K562 (cell line): ENCODE measurements around the gene HOXB1. TPM values are rescaled to one million over a fixed set of nuclear protein-coding genes. Genes with fewer than 3 reads are reported as not detected.

ENCODE experiments used
- ATAC-seq: fragments of 200-7000 bp; cut with Tn5 transposase; 3 replicates; pipeline ENCODE4 v1.9.1; 2020; ENCODE audit warnings: moderate library complexity
- BruUV-seq: library from RNA; stranded (reverse); fragments of 400-500 nt; replicated peaks from 2 replicates; lab custom pipeline; 2021; lab: Mats Ljungman, UMichigan
- CTCF ChIA-PET: fragments of 300-600 bp; formaldehyde crosslinking; extraction: SDS; loops from one replicate; lab custom pipeline; 2021; ENCODE audit warnings: low intra/inter-chr PET ratio; lab: Yijun Ruan, JAX
- POLR2A ChIA-PET: fragments of 300-600, 350-650 bp; sonication (Branson Sonifier 250); formaldehyde crosslinking; extraction: SDS; loops from one replicate; lab custom pipeline; 2021; ENCODE audit warnings: antibody characterized with exemption, inconsistent platforms; lab: Yijun Ruan, JAX
- DNase-seq, 4 experiments: peaks; one replicate each; pipeline versions ENCODE4 v3.0.0 to v3.0.0-alpha.2; 2011 to 2018; ENCODE audit warnings: low spot score in 3 of 4, mixed read lengths in 3 of 4; ENCODE audit errors: extremely low read depth in 1 of 4
- FAIRE-seq: peaks from 2 replicates; lab custom pipeline; 2011; peaks lifted over from hg19 to GRCh38; lab: Jason Lieb, UNC
- H2AFZ ChIP-seq: 2 replicates; pipeline ENCODE4 v1.6.0; 2011; ENCODE audit warnings: low read depth, low read length, control low read depth, inconsistent platforms
- H3K27ac ChIP-seq: fragments of 200-600 bp; 3 replicates; pipeline ENCODE4 v1.8.0; 2011; ENCODE audit warnings: low read depth, mild to moderate bottlenecking, control low read depth, inconsistent platforms, low read length, moderate library complexity, mixed read lengths; ENCODE audit errors: extremely low read depth
- H3K27me3 ChIP-seq, 2 experiments: fragments of 300-600 bp in 1 of 2; 2 replicates in 1 of 2; 3 replicates in 1 of 2; pipeline versions ENCODE4 v1.6.0 to v1.8.0; 2011; ENCODE audit warnings: inconsistent platforms in 2 of 2, low read length in 2 of 2, mild to moderate bottlenecking in 1 of 2, mixed read lengths in 1 of 2, moderate library complexity in 1 of 2; ENCODE audit not compliant: control insufficient read depth in 2 of 2, insufficient read depth in 2 of 2
- H3K36me3 ChIP-seq: fragments of 300-600 bp; 3 replicates; pipeline ENCODE4 v1.8.0; 2011; ENCODE audit warnings: mild to moderate bottlenecking, low read length, inconsistent platforms; ENCODE audit not compliant: control insufficient read depth, insufficient read depth
- H3K4me1 ChIP-seq, 2 experiments: fragments of 200-600 bp in 1 of 2; replicated peaks in 1 of 2; 2 replicates in 1 of 2; 3 replicates in 1 of 2; pipeline versions ENCODE4 v1.5.1 to v1.8.0; 2011; ENCODE audit warnings: inconsistent platforms in 2 of 2, low read length in 2 of 2, mild to moderate bottlenecking in 1 of 2, mixed read lengths in 1 of 2, moderate library complexity in 1 of 2; ENCODE audit not compliant: control insufficient read depth in 2 of 2, insufficient read depth in 2 of 2
- H3K4me2 ChIP-seq: 2 replicates; pipeline ENCODE4 v1.6.1; 2011; ENCODE audit warnings: low read length, control low read depth, inconsistent platforms, mixed read lengths; ENCODE audit not compliant: insufficient read depth
- H3K4me3 ChIP-seq: fragments of 200-600 bp; sonication (generic), shearing (Covaris generic); 2 replicates; pipeline ENCODE4 v1.5.1; 2016; ENCODE audit warnings: control low read depth, inconsistent platforms
- H3K79me2 ChIP-seq: fragments of 200-600 bp; 3 replicates; pipeline ENCODE4 v1.8.0; 2011; ENCODE audit warnings: low read length, inconsistent platforms; ENCODE audit not compliant: control insufficient read depth, insufficient read depth
- H3K9ac ChIP-seq, 2 experiments: 2 replicates each; pipeline versions ENCODE4 v1.6.0 to v1.6.1; 2011; ENCODE audit warnings: low read depth in 2 of 2, low read length in 2 of 2, control low read depth in 1 of 2, inconsistent platforms in 1 of 2, mild to moderate bottlenecking in 1 of 2, mixed read lengths in 1 of 2; ENCODE audit not compliant: insufficient read depth in 1 of 2
- H3K9me1 ChIP-seq: one replicate; pipeline ENCODE4 v1.6.0; 2011; ENCODE audit warnings: inconsistent platforms, mild to moderate bottlenecking, low read length, moderate library complexity; ENCODE audit not compliant: control insufficient read depth, insufficient read depth
- H3K9me3 ChIP-seq: replicated peaks from 2 replicates; pipeline ENCODE4 v1.5.1; 2011; ENCODE audit warnings: low read depth, low read length, inconsistent platforms; ENCODE audit not compliant: control insufficient read depth, insufficient read depth
- H4K20me1 ChIP-seq: replicated peaks from 2 replicates; pipeline ENCODE4 v1.6.1; 2011; ENCODE audit warnings: low read length, inconsistent platforms, mixed read lengths; ENCODE audit not compliant: control insufficient read depth, insufficient read depth
- CTCF ChIP-seq, 3 experiments: IDR thresholded peaks in 2 of 3; conservative IDR thresholded peaks in 1 of 3; 2 replicates each; pipeline ENCODE4 v1.5.1; 2011 to 2012; ENCODE audit warnings: low read length in 3 of 3, mild to moderate bottlenecking in 3 of 3, control low read depth in 2 of 3, improper control_type of control experiment in 1 of 3, inconsistent platforms in 1 of 3, low read depth in 1 of 3, mixed read lengths in 1 of 3, moderate library complexity in 1 of 3; ENCODE audit not compliant: insufficient read depth in 2 of 3
- SRSF3 ChIP-seq: fragments of 200-400 bp; formaldehyde crosslinking; IDR thresholded peaks from 2 replicates; pipeline ENCODE4 v1.6.1; 2016; ENCODE audit warnings: mild to moderate bottlenecking, low read length, moderate library complexity; ENCODE audit not compliant: insufficient read depth
- WGBS: fragments of 100-300 bp; shearing (Covaris generic); methylation state at CpG from one replicate; pipeline ENCODE4 v1.1.6; 2016; ENCODE audit warnings: low coverage, mixed read lengths; ENCODE audit not compliant: insufficient coverage; ENCODE audit errors: missing lambda C conversion rate; 5-methylcytosine and 5-hydroxymethylcytosine counted together
- in situ Hi-C: fragments of 300-500 bp; cut with MboI; formaldehyde crosslinking; loops from 4 replicates; pipeline ENCODE4 v1.15.0; 2018; ENCODE audit warnings: inconsistent platforms, mixed read lengths
- intact Hi-C: fragments of 100-400 bp; cut with micrococcal nuclease; formaldehyde crosslinking; loops from 2 replicates; pipeline ENCODE4 v1.14.2; 2022
- polyA plus RNA-seq, 8 experiments: library from polyadenylated mRNA; depleted of rRNA in 4 of 8; stranded (reverse) in 5 of 8; unstranded in 3 of 8; fragments of >200 nt; fragmentation: Nextera tagmentation in 2 of 8; fragmentation: Illumina TruSeq in 1 of 8; extraction: Ambion mirVana in 2 of 8; extraction: Trizol in 1 of 8; gene quantifications; 2 replicates each; pipeline versions ENCODE4 v1.2.1 to v1.2.3, GENCODE V29; 2011 to 2014; ENCODE audit warnings: inconsistent platforms in 1 of 8, missing spikeins in 1 of 8
- total RNA-seq, 7 experiments: library from RNA; depleted of rRNA in 6 of 7; stranded (reverse); fragments of >200 nt in 6 of 7; fragmentation: Illumina TruSeq in 2 of 7; extraction: Trizol in 2 of 7; gene quantifications; 2 replicates each; pipeline versions ENCODE4 v1.2.1 to v1.2.3, GENCODE V29; 2011 to 2021; ENCODE audit warnings: low replicate concordance in 1 of 7

The HOXB1 gene
- total and polyA plus RNA-seq, 9 of the 15 experiments (the other 6 are each of a cell fraction or from before 2014, with no cell fraction given) = 0.04 TPM; not detected in 8

GRCh38 chr17:48559840-48560817, 29.3 kb upstream of the HOXB1 start:
- no peak for DNase-seq
- H3K4me3 ChIP-seq = no peak overlapping the region
- H3K27ac ChIP-seq = no peak overlapping the region
- H3K79me2 ChIP-seq = peaks cover 33% of the 10 kb centered on the region
- H4K20me1 ChIP-seq = no peaks in the 10 kb centered on the region
- in situ Hi-C loops (no loop called here), intact Hi-C loops (no loop called here)
- H3K36me3 ChIP-seq = peaks cover 71% of the 10 kb centered on the region; the same call in 2 of the 3 replicates
- H3K4me1 ChIP-seq = peaks cover 26 to 36% of the 10 kb centered on the region in 2 experiments
- H3K9me3 ChIP-seq = no peaks in the 10 kb centered on the region
- 78% methylated on average over 12 of the region's 14 CpGs for WGBS
- no peaks in the 10 kb centered on the region for H3K27me3 ChIP-seq
- H3K4me2 ChIP-seq = no peak overlapping the region
- ChIA-PET POLR2A (interaction anchor here (0.7 to 2.1 kb wide), 7 partner anchors 10 to 67 kb away, joined by 3 to 12 read pairs (median 6); no protein-coding TSS in a partner anchor), CTCF (interaction anchor here (0.6 kb wide), 1 partner anchor 582 kb away, joined by 3 read pairs; no protein-coding TSS in a partner anchor)
- peak overlapping the region in 1 of 2 experiments; percentile 79; a peak in 2 of 4 replicates for H3K9ac ChIP-seq
- no peak for ATAC-seq
- no peak overlapping the region for H2AFZ ChIP-seq
- TF ChIP-seq SRSF3 = no peak
- 0 out of 6 replicates have a peak, but pooled peaks of 1 of the 3 experiments have one; percentile 13 for TF ChIP-seq CTCF (IDR thresholded peaks at IDR 0.05 in 2 of 3, conservative IDR thresholded peaks at IDR 0.05 in 1 of 3; ENCODE audit: insufficient read depth in 2 of 3, low read depth in 1 of 3, low read length in 3 of 3)
- peaks cover 6% of the 10 kb centered on the region for H3K9me1 ChIP-seq
- BruUV-seq = no TSS peak
- FAIRE-seq = no peak
